LNCAP (cell line): ENCODE results near the gene KLK15.

ENCODE experiments used
- CTCF ChIP-seq: fragments of 450-650 bp; IDR thresholded peaks from 2 replicates; pipeline ENCODE4 v1.5.1; 2017; ENCODE audit warnings: mild to moderate bottlenecking

The KLK15 gene

GRCh38 chr19:50835103-50835784 is 1.9 kb upstream of the KLK15 start:
- TF ChIP-seq CTCF = no peak

- no peak for TF ChIP-seq CTCF
Measured at GRCh38 chr19:50833802-50834167, 411 bp upstream of the KLK15 start.

GRCh38 chr19:50832666-50833065 is 708 bp downstream of the KLK15 start:
- TF ChIP-seq CTCF = no peak

- no peak for TF ChIP-seq CTCF
Measured at GRCh38 chr19:50831026-50831396, 2.4 kb downstream of the KLK15 start.

- TF ChIP-seq CTCF = no peak
Measured at GRCh38 chr19:50830266-50831025, 2.9 kb downstream of the KLK15 start.

- no peak for TF ChIP-seq CTCF
Measured at GRCh38 chr19:50829801-50830200, 3.6 kb downstream of the KLK15 start.

GRCh38 chr19:50827476-50827875 is 5.9 kb downstream of the KLK15 start:
- TF ChIP-seq CTCF = no peak
